ENCODE data around the gene TNFSF13. TPM values are rescaled to one million over a fixed set of nuclear protein-coding genes. Genes with fewer than 3 reads are reported as not detected.

Gene TNFSF13
- total RNA-seq, 1 experiment from 2014 or later = 3.2 TPM

DNA sequence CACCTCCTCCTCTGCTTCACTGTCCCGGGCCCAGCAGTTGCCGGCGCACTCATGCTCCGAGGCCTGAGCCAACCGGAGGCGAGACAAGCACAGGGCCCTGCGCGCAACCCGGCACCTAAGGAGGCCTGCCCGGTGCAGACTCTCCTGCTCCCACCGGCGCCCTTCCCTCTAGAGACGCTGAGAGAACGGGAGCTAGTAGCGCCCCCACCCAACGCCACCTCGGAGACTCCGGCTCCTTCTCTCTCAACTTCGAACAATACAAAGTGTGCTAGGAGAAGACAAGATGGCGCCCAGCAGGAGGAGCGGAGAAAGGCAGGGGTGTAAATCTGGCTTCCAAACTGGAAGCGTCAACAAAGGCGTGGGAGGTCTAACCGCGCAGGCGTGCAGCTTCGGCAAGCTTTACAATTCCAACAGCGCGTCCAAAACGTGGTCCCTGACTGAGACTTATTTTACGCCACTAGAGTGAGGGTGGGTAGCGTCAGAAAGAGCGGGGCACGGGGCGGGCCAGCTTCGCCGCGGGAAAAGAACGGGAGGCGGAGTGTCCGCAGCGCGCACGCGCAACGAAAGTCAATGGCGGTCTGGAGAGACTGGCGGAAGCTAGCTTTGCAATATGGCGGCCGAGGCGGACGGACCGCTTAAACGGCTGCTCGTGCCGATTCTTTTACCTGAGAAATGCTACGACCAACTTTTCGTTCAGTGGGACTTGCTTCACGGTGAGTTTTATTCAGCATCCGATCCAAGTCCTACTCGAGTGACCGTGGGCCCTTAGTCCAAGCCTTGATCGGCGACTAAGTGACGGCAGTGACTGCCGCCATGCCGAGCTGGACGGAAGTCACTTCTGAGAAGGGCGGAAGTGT, 24.9 kb downstream of the TNFSF13 start, which contains the start of gene MPDU1 (continued):
- TF ChIP-seq CREB1 (CRISPR knock-in tag; IDR thresholded peaks at IDR 0.05) = 0 out of 2 replicates have a peak, but pooled peaks have one; percentile 55
- no peak for TF ChIP-seq ESRRA (CRISPR knock-in tag; IDR thresholded peaks at IDR 0.05; ENCODE audit: borderline replicate concordance)
- TF ChIP-seq, protein P1, sequence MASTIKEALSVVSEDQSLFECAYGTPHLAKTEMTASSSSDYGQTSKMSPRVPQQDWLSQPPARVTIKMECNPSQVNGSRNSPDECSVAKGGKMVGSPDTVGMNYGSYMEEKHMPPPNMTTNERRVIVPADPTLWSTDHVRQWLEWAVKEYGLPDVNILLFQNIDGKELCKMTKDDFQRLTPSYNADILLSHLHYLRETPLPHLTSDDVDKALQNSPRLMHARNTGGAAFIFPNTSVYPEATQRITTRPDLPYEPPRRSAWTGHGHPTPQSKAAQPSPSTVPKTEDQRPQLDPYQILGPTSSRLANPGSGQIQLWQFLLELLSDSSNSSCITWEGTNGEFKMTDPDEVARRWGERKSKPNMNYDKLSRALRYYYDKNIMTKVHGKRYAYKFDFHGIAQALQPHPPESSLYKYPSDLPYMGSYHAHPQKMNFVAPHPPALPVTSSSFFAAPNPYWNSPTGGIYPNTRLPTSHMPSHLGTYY (CRISPR knock-in tag; IDR thresholded peaks at IDR 0.05) = no peak
- TF ChIP-seq, protein P2, sequence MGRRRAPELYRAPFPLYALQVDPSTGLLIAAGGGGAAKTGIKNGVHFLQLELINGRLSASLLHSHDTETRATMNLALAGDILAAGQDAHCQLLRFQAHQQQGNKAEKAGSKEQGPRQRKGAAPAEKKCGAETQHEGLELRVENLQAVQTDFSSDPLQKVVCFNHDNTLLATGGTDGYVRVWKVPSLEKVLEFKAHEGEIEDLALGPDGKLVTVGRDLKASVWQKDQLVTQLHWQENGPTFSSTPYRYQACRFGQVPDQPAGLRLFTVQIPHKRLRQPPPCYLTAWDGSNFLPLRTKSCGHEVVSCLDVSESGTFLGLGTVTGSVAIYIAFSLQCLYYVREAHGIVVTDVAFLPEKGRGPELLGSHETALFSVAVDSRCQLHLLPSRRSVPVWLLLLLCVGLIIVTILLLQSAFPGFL (CRISPR knock-in tag; IDR thresholded peaks at IDR 0.05; ENCODE audit: borderline replicate concordance) = 0 out of 2 replicates have a peak, but pooled peaks have one; percentile 52
- TF ChIP-seq, protein P3, sequence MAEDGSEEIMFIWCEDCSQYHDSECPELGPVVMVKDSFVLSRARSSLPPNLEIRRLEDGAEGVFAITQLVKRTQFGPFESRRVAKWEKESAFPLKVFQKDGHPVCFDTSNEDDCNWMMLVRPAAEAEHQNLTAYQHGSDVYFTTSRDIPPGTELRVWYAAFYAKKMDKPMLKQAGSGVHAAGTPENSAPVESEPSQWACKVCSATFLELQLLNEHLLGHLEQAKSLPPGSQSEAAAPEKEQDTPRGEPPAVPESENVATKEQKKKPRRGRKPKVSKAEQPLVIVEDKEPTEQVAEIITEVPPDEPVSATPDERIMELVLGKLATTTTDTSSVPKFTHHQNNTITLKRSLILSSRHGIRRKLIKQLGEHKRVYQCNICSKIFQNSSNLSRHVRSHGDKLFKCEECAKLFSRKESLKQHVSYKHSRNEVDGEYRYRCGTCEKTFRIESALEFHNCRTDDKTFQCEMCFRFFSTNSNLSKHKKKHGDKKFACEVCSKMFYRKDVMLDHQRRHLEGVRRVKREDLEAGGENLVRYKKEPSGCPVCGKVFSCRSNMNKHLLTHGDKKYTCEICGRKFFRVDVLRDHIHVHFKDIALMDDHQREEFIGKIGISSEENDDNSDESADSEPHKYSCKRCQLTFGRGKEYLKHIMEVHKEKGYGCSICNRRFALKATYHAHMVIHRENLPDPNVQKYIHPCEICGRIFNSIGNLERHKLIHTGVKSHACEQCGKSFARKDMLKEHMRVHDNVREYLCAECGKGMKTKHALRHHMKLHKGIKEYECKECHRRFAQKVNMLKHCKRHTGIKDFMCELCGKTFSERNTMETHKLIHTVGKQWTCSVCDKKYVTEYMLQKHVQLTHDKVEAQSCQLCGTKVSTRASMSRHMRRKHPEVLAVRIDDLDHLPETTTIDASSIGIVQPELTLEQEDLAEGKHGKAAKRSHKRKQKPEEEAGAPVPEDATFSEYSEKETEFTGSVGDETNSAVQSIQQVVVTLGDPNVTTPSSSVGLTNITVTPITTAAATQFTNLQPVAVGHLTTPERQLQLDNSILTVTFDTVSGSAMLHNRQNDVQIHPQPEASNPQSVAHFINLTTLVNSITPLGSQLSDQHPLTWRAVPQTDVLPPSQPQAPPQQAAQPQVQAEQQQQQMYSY (CRISPR knock-in tag; IDR thresholded peaks at IDR 0.05) = peak; percentile 36; the same call in 1 of the 2 replicates
- TF ChIP-seq, protein P4, sequence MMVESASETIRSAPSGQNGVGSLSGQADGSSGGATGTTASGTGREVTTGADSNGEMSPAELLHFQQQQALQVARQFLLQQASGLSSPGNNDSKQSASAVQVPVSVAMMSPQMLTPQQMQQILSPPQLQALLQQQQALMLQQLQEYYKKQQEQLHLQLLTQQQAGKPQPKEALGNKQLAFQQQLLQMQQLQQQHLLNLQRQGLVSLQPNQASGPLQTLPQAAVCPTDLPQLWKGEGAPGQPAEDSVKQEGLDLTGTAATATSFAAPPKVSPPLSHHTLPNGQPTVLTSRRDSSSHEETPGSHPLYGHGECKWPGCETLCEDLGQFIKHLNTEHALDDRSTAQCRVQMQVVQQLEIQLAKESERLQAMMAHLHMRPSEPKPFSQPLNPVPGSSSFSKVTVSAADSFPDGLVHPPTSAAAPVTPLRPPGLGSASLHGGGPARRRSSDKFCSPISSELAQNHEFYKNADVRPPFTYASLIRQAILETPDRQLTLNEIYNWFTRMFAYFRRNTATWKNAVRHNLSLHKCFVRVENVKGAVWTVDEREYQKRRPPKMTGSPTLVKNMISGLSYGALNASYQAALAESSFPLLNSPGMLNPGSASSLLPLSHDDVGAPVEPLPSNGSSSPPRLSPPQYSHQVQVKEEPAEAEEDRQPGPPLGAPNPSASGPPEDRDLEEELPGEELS (CRISPR knock-in tag; IDR thresholded peaks at IDR 0.05) = peak; percentile 32; the same call in 1 of the 2 replicates
- TF ChIP-seq TEAD4 (CRISPR knock-in tag; IDR thresholded peaks at IDR 0.05) = no peak
- TF ChIP-seq, protein P5, sequence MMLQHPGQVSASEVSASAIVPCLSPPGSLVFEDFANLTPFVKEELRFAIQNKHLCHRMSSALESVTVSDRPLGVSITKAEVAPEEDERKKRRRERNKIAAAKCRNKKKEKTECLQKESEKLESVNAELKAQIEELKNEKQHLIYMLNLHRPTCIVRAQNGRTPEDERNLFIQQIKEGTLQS (CRISPR knock-in tag; conservative IDR thresholded peaks at IDR 0.05) = no peak
- no peak for TF ChIP-seq GRHL2 (CRISPR knock-in tag; IDR thresholded peaks at IDR 0.05; ENCODE audit: insufficient replicate concordance, severe bottlenecking)
- no peak for TF ChIP-seq PRRX2 (CRISPR knock-in tag; IDR thresholded peaks at IDR 0.05)
- TF ChIP-seq ZNF232 (CRISPR knock-in tag; IDR thresholded peaks at IDR 0.05) = 0 out of 2 replicates have a peak, but pooled peaks have one; percentile 17
- TF ChIP-seq CREM (CRISPR knock-in tag; IDR thresholded peaks at IDR 0.05) = no peak
- TF ChIP-seq ATF6 (CRISPR knock-in tag; IDR thresholded peaks at IDR 0.05) = no peak
- no peak for TF ChIP-seq KAT7 (CRISPR knock-in tag; IDR thresholded peaks at IDR 0.05; ENCODE audit: borderline replicate concordance)
- TF ChIP-seq ZNF138 (CRISPR knock-in tag; conservative IDR thresholded peaks at IDR 0.05) = 0 out of 2 replicates have a peak, but pooled peaks have one; percentile 10
- TF ChIP-seq CTCF (IDR thresholded peaks at IDR 0.05) = no peak
- TF ChIP-seq, protein P6, sequence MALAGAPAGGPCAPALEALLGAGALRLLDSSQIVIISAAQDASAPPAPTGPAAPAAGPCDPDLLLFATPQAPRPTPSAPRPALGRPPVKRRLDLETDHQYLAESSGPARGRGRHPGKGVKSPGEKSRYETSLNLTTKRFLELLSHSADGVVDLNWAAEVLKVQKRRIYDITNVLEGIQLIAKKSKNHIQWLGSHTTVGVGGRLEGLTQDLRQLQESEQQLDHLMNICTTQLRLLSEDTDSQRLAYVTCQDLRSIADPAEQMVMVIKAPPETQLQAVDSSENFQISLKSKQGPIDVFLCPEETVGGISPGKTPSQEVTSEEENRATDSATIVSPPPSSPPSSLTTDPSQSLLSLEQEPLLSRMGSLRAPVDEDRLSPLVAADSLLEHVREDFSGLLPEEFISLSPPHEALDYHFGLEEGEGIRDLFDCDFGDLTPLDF (CRISPR knock-in tag; IDR thresholded peaks at IDR 0.05) = peak; percentile 55; the same call in 1 of the 2 replicates
- peak; percentile 49; the same call in 1 of the 2 replicates for TF ChIP-seq FOXP1 (CRISPR knock-in tag; IDR thresholded peaks at IDR 0.05; ENCODE audit: borderline replicate concordance)
- TF ChIP-seq TEAD1 (CRISPR knock-in tag; IDR thresholded peaks at IDR 0.05) = no peak
- TF ChIP-seq, protein P7, sequence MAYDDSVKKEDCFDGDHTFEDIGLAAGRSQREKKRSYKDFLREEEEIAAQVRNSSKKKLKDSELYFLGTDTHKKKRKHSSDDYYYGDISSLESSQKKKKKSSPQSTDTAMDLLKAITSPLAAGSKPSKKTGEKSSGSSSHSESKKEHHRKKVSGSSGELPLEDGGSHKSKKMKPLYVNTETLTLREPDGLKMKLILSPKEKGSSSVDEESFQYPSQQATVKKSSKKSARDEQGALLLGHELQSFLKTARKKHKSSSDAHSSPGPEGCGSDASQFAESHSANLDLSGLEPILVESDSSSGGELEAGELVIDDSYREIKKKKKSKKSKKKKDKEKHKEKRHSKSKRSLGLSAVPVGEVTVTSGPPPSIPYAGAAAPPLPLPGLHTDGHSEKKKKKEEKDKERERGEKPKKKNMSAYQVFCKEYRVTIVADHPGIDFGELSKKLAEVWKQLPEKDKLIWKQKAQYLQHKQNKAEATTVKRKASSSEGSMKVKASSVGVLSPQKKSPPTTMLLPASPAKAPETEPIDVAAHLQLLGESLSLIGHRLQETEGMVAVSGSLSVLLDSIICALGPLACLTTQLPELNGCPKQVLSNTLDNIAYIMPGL (CRISPR knock-in tag; IDR thresholded peaks at IDR 0.05) = no peak; the same call in 1 of the 2 replicates
